NCI-H524 treated with DMSO at 0.1 percent for 48 hours (cell line): ENCODE data around the gene UNC5CL.
"Not testable (repeated sequence)": the region's sequence is repeated elsewhere in the genome, so short reads cannot be mapped to it uniquely, and the experiment has no call there.

ENCODE experiments used
- DNase-seq: peaks from one replicate; lab custom pipeline; 2025; lab: John Stamatoyannopoulos, UW

The UNC5CL gene

GRCh38 chr6:41040101-41040939 lies 1.3 kb upstream of the UNC5CL start:
- no peak for DNase-seq

DNA sequence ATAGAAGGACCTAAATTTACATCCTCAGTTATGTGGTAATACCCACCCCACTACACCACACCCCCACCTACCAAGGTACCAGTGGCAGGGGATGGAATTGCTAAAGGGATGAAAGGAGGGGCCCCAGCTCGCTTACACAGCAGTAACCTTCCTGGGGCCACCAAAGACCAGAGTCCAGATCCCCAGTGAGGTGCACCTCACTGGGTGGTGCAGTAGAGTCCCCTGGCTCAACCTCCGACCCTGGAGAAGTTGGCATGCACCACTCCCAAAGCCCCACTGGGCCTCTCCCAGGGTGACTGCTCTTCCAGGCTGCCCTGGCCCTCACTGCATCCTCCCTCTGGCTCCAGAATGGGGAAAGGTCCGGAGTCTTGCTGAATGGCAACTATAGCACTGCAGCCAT lies 816 bp downstream of the UNC5CL start:
- DNase-seq: no peak

GRCh38 chr6:41037107-41037900 lies 1.7 kb downstream of the UNC5CL start:
- no peak for DNase-seq

DNA sequence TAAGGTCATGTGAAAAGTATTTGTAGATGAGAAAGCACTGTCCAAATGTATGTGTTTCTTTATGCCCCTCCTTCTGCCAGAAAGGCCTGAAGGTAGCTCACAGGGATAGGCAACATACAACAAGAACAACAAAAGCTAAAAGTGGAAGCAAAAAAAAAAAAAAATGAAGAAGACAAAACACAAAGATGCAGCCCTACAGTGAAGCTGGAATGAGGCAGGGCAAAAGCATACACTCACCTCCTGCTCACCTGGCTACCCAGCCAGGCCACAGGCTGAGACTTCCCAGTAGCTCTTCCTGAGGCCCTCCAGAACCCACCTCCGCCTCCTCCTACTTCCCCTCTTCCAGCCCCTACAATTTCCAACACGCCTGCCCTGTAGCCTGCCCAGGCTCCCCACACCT lies 2.4 kb downstream of the UNC5CL start:
- no peak for DNase-seq

GRCh38 chr6:41036186-41036585 lies 2.8 kb downstream of the UNC5CL start:
- no peak for DNase-seq

DNA sequence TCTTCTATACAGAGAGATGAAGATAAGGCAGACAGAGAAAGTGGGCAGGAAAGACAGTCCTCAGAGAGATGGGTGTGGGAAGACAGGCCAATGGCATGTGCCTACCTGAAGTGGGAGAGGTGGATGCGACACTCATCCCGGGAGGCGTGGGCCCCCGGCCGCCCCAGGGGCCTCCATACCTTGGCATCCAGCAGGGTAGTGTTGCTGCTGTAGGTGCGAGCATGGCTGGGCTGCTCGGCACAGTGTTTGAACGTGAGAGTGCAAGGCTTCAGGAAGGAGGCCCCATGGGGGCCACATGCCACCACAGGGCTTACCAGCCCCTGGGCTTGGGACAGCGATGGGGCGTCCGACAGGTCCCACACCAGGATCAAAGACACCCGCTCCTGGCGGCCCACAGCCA lies 5.2 kb downstream of the UNC5CL start:
- DNase-seq: no peak

DNA sequence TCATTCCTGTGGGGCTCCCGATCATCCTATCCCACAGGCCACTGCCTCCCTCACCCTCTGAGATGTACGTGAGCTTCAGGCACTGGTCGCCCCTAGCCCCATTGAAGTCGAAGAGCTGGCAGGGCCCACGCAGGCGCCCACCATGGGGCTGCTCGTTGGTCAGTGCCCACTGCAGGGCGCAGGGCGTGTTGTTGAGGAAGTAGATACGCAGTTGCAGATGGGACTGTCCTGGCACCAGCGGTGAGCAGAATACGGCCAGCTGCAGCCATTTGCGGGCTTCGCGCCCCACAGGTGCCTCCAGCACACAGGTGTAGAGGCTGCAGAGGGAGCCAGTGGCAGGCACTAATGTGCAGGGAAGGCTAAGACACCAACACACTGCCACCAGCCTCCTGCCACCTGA lies 6.2 kb downstream of the UNC5CL start:
- no peak for DNase-seq

DNA sequence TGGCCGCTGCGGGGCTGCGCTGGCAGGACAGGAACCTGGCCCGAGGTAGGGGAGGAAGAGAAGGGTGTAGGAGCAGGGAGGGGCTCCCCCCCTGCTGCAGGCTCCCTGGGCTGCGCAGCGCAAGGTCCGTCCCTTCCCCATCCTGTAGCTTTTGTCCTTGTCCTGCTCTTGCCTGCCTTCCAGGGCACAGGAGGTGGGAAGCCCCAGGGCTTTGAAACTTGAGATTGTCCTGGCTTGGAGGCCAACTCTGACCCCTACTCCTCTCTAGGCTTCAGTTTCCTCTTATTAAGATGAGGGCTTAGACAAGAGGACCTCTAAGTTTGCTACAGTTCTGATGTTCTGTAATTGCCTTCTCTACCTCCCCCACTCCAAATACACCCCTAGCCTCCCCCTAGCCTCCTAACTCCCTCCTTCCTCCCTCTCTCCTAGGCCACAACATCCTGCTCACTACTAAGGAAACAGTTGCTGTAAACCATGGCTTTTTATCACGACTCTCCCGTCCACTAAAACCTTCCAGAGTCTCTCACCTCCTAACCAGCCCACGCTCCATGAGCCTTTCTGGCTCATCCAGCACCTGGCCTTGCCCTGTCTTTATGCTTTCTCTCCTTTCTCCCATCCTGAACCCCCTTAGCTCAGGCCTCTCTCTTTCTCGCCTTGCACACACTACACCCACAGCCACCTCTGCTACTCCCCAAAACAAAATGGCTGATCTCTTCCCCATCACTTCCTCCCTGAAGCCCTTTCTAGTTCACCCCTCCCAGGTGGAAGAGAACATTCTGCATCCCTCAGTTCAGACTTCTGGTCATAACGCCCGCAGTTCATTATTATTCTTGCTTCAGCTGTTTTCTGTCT lies 10.2 kb downstream of the UNC5CL start:
- DNase-seq: no peak

GRCh38 chr6:41027799-41028560 lies 11.0 kb downstream of the UNC5CL start:
- DNase-seq: no peak

DNA sequence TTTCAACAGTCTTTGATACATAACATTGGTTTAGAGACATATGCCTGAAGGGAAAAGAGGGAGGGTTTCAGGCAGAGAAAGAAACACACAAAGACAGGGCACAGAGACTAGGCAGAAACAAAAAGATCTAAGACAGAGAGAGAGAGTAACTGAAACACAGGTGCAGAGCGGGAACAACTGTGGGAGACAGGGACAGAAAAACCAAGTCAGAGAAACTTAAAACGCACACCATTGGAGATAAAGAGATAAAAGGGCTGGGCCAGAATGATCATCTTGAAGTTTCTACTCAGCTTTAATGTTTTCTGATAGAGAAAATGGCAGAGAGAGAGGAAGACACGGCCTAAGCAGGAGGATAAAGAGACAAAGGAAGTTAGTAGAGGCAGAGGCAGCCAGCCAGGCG lies 11.8 kb downstream of the UNC5CL start:
- DNase-seq: no peak

GRCh38 chr6:41025966-41026530 lies 13.0 kb downstream of the UNC5CL start:
- no peak for DNase-seq

DNA sequence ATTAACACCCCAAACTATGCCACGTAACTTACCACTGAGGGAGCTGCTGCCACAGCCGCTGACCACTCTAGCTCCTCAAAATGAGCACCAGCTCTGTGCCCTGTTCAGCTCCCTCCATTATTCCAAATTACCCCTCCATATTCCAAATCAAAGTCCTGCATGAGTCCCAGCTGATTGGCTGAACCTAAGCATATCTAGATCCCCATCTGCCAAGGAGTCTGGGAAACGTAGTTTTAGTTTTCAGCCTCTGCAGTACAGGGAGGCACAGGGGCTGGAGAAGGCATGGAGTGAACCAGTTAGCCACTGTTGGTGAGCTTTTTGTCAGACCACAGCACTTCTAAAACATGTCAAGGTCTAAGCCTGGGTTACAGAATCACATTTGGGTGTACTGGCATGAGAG lies 15.9 kb downstream of the UNC5CL start:
- DNase-seq: no peak

- DNase-seq: no peak
These were observed 16.7 kb downstream of the UNC5CL start for GRCh38 chr6:41022294-41022693.

DNA sequence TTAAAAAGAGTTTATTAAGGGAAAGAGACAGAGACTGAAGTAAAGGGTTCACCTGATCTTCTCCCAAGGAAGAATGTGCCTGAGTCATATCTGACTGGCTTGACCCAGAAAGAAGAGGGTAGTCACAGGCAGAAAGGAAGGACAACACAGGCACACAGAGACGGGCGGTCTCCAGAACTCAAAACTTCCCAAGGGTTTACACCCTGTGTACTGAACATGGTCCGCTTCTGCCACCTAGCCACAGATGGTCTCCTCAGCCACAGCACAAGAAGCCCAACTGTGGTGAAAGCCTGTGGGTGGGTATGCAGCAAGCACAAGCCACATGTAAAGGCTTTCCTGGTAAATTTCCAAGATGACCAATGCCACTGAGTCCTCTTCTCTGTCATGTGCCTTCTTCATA lies 17.2 kb downstream of the UNC5CL start:
- peak; percentile 31 for DNase-seq

- no peak for DNase-seq
These were observed 21.4 kb downstream of the UNC5CL start for GRCh38 chr6:41017663-41018062.

DNA sequence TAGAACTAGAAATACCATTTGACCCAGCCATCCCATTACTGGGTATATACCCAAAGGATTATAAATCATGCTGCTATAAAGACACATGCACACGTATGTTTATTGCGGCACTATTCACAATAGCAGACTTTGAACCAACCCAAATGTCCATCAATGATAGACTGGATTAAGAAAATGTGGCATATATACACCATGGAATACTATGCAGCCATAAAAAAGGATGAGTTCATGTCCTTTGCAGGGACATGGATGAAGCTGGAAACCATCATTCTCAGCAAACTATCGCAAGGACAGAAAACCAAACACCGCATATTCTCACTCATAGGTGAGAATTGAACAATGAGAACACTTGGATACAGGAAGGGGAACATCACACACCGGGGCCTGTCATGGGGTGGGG lies 23.2 kb downstream of the UNC5CL start:
- DNase-seq: not testable (repeated sequence)

- no peak for DNase-seq
These were observed 24.2 kb downstream of the UNC5CL start for GRCh38 chr6:41014780-41015179.

DNA sequence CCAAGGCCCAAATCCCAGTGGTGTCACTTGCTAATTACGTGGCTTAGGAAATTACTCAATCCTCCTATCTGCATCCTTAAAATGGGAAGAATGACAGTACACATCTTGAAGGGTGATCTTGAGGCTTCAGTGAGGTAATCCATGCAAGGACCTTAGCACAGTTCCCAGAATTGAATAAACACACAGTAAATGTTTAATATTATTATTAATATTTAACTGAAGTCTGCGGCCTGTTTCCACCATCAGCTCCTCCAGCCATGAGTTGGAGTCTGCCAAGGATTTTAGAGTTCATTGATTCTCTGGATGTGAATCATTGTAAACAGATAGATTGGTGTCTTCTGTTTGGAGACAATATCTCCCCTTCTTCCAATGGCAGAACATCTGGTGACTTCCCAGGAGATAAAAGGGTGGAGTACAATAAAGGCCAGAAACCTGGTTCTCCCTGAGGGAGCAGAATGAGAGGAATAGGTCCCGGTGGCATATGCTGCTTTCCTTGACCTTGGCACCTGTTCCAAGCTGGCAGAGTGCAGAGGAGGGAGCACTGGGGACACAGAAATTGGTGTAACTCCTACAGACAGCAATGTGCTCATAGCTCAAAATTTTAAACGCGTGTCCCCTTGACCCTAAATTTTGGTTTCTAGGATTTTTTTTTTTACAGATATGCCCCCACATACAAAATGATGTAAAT lies 25.4 kb downstream of the UNC5CL start:
- DNase-seq: no peak

- DNase-seq: no peak
These were observed 27.3 kb downstream of the UNC5CL start for GRCh38 chr6:41011673-41012072.

- no peak for DNase-seq
These were observed 29.4 kb downstream of the UNC5CL start for GRCh38 chr6:41009669-41010068.

- no peak for DNase-seq
These were observed 31.0 kb downstream of the UNC5CL start for GRCh38 chr6:41008011-41008410.
